ENCODE measurements around the gene SIGLECL1.

SIGLECL1 gene

DNA sequence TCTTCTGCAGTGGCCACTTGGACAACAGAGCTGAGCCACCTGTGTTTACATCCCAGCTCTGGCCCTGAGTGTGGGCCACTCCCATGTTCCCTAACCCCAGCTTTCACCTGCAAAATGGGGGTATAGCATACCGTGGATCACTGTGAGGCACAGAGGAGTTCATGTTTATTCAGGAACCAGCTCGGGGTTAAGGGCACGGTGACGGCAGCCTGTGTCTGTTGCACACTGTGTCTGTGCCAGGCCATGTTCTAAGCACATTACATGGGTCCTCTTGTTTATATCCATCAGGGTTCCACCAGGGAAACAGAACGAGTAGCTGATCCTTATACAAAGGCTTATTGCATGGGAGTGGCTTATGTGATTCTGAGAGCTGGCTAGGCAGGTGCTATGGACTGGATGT lies 46.5 kb downstream of the SIGLECL1 start:
- no peak for DNase-seq

DNA sequence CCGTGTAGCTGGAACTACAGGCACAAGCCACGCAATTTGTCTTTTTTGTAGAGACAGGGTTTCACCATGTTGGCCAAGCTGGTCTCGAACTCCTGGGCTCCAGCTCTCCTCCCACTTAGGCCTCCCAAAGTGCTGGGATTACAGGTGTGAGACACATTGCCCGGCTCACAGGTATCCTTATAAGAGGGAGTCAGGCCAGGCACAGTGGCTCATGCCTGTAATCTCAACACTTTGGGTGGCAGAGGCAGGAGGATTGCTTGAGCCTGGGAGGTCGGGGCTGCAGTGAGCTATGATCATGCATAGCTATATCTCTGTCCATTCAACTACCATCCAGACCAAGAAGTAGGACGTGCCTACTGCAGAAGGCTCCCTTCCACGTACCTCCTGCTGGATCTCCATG lies 50.4 kb downstream of the SIGLECL1 start:
- no peak for DNase-seq

DNA sequence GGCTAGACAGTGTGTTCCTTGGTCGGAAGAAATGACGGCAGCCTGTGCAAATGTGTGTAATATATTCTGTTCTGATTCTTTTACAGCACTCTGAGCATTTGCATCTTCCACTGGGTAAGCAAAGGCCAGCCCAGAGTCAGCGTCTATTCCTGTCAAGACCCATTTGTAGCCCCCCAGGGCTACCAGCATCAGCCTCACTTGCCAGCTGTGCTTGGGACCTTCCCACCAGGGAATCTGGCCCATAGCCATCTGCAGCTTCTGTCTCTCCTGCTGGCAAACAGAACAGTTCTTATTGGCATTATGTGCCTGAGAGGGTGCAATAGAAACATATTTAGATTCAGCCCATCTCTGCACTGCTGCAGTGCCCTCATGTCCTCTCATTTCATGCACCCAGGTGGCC lies 54.6 kb downstream of the SIGLECL1 start:
- DNase-seq = no peak

DNA sequence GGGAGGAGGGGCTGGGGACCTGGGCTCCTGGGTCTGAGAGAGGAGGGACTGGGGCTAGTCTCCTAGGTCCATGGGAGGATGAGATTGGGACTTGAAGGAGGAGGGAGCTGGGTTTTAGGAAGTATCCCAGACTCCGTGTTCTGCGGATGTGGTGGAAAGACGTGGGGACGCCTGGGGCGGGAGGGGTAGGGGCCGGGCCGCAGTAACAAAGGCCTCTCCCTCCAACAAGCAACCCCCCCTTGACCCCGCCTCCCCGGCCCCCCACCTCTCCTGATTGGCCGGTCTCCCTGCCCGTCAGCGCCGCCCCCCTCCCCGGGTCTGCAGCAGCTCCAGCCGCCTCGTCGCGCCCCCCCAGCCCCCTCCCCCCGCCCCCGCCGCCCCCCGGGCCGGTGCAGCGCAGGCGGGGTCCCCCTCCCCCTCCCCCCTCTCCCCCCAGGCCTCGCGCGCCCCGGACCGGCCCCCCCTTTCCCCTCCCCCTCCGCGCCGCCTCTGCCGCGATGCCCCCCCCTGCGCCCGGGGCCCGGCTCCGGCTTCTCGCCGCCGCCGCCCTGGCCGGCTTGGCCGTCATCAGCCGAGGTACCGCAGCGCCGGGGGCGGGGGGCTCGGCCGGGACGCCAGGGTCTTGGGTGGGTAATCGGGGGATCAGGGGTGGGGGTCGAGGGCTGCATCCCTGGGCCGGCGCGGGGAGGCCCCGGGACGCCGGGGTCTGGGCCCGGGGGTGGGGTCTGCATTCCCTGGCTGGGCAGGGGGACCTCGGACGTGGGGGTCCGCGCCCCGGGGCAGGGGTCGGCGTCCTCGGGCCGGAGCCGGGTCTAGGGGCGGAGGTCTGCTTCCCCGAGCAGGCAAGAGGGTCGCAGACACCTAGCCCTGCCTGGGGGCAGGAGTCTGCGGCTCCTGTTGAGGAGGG lies 60.7 kb downstream of the SIGLECL1 start, which contains the start of gene IGLON5:
TSS of gene IGLON5 (plus strand) at position 294 of the 907 bp plus-strand sequence. CDS start at position 498, 204 bp downstream.
- no peak for DNase-seq

DNA sequence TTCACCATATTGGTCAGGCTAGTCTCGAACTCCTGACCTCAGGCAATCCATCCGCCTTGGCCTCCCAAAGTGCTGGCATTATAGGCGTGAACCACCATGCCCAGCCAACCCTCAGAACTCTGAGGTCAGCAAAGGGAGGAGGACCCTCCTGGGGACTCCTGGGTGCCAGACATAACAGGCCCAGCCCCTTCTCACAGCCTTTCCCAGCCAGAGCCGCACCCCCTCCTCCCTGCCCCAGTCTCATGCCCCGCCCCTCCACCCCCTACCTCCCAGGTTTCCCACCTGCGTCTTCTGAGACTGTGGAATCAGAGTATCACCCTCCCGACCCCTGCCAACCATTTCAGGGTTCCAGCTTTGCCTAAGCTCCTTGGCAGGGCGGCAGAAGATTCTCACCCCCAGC lies 65.8 kb downstream of the SIGLECL1 start:
- DNase-seq = no peak

DNA sequence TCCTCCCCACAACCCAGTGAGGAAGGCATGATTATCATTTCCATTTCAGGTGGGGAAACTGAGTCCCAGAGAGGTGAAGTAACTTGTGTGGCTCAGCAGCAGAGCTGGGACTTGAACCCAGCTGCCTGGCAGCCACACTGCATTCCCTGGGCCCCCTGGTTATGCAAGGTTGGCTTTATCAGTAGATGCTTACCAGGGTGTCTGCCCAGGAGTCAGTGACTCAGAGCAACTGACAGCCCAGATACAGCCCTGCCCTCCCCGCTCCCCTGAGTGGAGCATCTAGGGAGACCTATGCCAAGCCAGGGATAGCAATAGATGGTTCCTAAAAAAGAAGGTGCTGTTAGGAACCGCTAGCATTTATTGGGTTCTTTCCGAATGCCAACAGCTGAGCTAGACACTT lies 66.5 kb downstream of the SIGLECL1 start:
- no peak for DNase-seq

DNA sequence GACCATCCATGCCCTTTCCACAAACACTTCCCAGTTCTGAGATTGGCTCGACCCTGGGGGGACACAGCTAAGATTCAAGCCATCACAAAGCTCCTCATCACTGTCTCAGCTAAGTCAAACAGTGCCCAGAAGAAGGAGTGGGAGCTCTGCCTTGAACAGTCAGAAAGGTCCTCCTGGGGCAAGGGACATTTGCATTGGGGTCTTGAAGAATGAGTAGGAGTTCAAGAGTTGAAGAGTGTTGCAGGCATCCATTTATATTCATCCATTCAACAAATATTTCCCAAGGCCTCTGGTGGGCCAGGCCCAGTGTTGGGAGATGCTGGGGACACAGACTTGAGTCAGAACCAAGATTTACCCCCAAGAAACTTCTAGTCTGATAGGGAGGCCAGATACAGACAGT lies 67.1 kb downstream of the SIGLECL1 start:
- DNase-seq = no peak
